HG03442 (cell line): ENCODE measurements around the gene DYNLL1.

Experiments
- ATAC-seq: cut with Tn5 transposase; IDR thresholded peaks from one replicate; pipeline ENCODE4 v1.9.1; 2021; ENCODE audit warnings: mild to moderate bottlenecking, moderate library complexity; ENCODE audit not compliant: unreplicated experiment

The DYNLL1 gene

DNA sequence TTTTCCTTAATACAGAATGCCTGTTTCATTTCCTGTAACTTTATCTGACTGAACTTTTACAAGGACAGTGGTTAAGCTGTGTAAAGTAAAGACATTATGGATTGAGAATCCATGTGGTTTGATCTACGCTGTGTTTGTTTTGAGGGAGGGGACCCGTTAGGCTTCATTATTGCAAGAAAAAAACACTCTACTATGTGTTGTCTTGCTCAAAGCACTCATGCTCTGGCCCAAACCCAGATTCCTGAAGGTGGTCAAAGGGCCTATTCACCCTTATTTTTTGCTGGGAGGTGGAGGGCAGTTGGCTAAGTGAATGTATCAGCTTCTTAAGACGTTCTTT is 50.1 kb downstream of the DYNLL1 start:
- no peak for ATAC-seq
